HG03565 (cell line): ENCODE measurements around the gene SLC22A2.
"Not testable (repeated sequence)": the region's sequence is repeated elsewhere in the genome, so short reads cannot be mapped to it uniquely, and the experiment has no call there.

Experiments used
- ATAC-seq: cut with Tn5 transposase; IDR thresholded peaks from one replicate; pipeline ENCODE4 v1.9.1; 2021; ENCODE audit warnings: mild to moderate bottlenecking, moderate library complexity; ENCODE audit not compliant: unreplicated experiment

Gene SLC22A2

DNA sequence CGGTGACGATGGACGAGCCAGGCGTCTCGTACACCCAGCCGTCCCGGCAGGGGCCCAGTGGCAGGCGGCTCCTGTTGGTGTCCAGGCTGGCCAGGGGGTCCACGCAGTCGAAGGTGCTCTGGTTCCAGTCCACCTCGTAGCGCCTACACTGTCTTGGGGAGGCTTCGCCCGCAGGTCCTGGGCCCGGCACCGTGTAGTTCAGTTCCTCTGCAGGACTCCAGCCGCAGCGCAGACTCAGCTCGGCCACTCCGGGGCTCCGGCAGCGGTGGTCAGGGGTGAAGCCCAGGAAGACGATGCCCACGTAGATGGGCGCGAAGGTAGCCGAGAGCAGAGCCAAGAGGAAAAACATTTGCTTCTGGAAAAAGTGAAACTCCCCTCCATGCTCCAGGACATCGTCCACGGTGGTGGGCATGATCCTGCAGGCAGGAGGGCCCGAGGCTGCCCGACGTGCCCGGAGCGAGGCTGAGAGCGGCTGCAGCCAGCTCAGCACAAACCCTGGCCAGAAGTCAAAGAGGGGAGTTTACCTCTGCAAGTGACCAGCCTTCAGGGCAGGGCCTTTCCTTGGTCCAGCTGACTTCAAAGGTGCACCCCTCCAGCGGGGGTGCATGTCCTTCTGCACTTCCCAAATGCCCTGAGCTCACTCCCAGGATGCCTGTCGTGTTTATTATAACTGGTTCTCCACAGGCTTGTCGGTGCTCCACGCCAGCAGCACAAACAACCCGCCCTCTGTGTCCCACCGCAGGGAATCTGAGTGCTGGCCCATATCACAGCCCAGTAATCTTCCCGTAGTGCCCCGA, at the start of gene SLC22A2:
TSS of gene SLC22A2 (minus strand) at position 476 of the 797 bp plus-strand sequence. CDS start at position 412, 64 bp downstream.
- ATAC-seq, result no peak

GRCh38 chr6:160305926-160306713, 47.5 kb upstream of the SLC22A2 start:
- ATAC-seq, result no peak

DNA sequence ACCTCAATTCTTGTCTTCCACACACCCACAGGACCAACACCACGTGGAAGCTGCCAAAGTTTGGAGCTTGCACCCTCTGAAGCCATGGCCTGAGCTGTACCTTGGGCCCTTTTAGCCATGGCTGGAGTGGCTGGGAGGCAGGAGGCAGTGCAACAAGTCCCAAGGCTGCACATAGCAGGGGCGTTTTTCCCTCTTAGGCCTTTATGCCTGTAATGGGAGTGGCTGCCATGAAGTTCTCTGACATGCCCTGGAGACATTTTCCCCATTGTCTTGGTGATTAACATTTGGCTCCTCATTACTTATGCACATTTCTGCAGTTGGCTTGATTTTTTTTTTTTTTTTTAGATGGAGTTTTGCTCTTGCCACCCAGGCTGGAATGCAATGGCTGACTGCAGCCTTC, 45.2 kb upstream of the SLC22A2 start:
- no peak for ATAC-seq

DNA sequence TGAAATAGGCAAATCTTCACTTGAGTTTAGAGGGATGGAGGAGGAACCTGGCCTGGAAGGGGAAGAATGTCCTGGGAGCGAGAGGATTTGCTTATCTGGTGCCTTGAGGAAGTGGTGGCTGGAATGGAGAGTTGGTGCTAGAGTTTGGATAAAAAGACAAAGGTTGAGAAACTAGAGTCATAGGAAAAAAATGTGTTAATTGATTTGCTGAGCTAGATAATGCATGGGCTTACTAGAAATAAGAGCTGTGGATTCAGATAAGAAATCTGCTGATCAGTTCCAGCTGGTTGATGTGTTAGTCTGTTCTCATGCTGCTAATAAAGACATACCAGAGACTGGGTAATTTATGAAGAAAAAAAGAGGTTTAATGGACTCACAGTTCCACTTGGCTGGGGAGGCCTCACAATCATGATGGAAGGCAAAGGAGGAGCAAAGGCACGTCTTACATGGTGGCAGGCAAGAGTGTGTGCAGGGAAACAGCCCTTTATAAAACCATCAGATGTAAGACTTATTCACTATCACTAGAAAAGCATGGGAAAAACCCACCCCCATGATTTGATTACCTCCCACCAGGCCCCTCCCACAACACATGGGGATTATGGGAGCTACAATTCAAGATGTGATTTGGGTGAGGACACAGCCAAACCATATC, 43.9 kb upstream of the SLC22A2 start:
- ATAC-seq, result not testable (repeated sequence)

DNA sequence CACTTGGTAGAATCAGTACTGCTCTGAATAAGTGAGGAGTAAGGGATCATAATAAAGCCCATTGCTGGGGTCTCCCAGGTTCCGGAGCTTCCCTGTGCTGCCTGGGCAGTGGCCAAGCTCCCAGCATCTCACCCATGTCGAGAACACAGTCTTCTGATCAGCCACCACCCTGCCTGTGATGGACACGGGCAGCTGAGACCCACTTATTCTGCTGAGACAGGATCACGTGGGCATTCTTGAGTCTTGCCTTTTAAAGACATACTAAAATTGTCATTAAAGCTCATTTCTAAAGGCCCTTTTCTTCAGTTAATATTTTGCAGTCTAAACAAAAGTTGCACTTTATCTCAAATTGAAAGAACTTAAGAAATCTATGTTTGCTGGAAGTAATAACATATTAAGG, 42.7 kb upstream of the SLC22A2 start:
- no peak for ATAC-seq

GRCh38 chr6:160300076-160300695, 41.6 kb upstream of the SLC22A2 start:
- ATAC-seq, result no peak

DNA sequence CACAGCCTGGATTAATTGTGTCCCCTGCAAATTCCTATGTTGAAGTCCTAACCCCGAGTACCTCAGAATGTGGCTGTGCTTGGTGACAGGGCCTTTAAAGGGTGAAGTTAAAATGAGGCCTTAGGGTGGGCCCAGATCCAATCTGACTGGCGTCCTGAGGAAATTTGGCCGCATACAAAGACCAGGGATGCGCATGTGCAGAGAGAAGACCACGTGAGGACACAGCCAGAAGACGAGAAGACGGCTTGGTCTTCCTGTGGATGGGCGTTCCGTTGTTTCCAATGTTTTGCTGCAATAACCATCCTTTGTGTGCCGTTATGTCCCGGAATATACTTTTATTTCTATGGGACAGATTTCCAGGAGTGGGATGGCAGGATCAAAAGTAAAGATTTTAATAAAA, 40.9 kb upstream of the SLC22A2 start:
- no peak for ATAC-seq

GRCh38 chr6:160298121-160298520, 39.5 kb upstream of the SLC22A2 start:
- no peak for ATAC-seq

GRCh38 chr6:160297310-160297709, 38.7 kb upstream of the SLC22A2 start:
- ATAC-seq, result no peak

DNA sequence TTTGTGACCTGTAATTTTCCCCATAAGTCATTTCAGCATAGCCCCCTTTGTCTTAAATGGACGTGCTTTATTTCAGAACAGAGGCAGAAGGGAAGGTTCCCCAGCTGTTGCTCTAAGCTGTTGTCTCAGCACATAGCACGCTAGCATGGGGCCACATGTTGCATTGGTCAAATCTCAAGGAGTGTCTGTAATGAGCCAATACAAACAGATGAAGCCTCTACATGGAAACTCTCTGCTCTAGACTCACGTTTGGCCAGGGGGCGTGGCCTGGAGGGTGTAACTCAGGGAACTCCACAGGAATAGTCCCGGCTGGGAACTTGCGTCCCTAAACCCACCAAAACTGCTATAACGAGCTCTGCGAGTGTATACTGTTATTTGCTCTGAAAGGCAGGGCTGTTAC, 35.2 kb upstream of the SLC22A2 start:
- ATAC-seq, result no peak

DNA sequence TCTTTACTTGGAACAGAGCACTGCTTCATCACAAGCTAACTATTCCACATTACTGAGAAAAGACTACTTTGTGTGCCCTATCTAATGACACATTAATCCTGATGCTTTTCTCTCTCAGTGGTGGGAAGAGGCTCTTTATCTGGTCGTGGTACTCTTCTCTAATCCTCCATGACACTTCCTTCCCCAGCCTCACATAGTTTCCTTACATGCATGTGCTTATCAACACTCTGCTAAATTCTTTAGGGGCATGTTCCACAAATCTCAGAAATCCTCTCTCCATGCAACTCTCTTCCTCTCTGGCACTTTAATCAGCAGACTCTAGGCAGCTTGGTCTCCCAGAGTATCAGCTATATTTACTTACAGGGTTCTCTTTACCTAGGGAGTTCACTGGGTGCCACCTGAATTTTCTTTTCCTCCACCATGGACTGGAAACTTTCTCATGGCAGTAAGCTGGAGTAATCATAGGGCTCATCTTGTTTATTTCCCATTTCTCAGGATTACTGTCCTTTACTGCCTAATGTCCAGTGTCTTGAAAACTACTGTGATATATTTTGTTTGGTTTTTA, 27.0 kb upstream of the SLC22A2 start:
- no peak for ATAC-seq

DNA sequence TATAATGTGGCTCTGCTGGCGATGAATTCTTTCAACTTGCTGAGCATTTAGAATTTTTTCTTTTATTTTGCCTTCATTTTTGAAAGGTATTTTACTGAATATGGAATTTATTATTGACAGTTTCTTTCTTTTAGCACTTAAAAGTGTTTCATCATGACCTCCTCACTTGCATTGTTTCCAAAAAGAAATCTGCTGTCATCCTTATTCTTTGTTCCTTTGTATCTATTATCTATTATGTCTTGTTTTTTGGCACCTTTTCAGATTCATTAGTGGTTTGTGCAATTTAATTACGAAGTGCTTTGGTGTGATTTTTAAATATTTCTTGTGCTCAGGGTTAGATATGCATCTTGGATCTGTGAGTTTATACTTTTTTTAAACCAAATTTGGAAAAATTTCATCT, 26.0 kb upstream of the SLC22A2 start:
- no peak for ATAC-seq

GRCh38 chr6:160282444-160282843, 23.8 kb upstream of the SLC22A2 start:
- ATAC-seq, result no peak

GRCh38 chr6:160279850-160280249, 21.2 kb upstream of the SLC22A2 start:
- ATAC-seq, result no peak

DNA sequence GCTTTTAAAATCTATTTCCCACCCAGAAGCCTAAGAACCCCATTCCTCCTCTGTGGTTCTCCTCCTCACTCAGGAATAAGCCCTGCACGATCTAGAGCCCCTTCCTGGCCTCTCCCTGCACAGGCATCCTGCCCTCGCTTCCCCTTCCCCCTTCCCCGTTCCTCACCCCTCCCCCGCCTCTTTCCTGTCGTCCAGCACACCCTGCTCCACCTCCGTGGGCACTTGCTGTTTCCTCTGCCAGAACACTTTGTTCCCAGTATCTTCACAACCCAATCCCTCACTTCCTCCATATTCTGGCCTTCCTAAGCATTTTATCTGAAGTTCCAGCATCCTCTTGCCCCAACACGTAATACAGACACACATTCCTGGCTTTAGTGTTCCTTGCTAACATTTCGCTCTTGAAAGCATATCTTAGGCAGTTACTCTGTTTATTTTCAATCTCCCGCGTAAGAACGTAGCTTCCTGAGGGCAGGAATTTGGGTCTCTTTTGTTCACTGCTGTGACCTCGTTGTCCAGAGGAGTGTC, 20.2 kb upstream of the SLC22A2 start:
- ATAC-seq, result no peak

GRCh38 chr6:160278311-160278710, 19.7 kb upstream of the SLC22A2 start:
- ATAC-seq, result no peak

- ATAC-seq, result no peak
Observed at GRCh38 chr6:160277546-160277945, 18.9 kb upstream of the SLC22A2 start.

GRCh38 chr6:160277144-160277543, 18.5 kb upstream of the SLC22A2 start:
- ATAC-seq, result no peak

GRCh38 chr6:160276126-160276525, 17.5 kb upstream of the SLC22A2 start:
- ATAC-seq, result no peak

- ATAC-seq, result no peak
Observed at GRCh38 chr6:160275511-160276003, 16.9 kb upstream of the SLC22A2 start.
